GM18870 (cell line): Measurements from ENCODE around the gene DDX59.

Experiments
- ATAC-seq: cut with Tn5 transposase; IDR thresholded peaks from one replicate; pipeline ENCODE4 v1.9.1; 2021; ENCODE audit warnings: moderate library complexity; ENCODE audit not compliant: unreplicated experiment

The DDX59 gene

GRCh38 chr1:200669314-200670241 is at the start of gene DDX59:
Gene DDX59, minus strand, starts transcription at chr1:200669907. Its CDS starts 3,167 bp downstream, at chr1:200666740.
- ATAC-seq = peak; percentile 74

GRCh38 chr1:200714504-200715187 is 44.9 kb upstream of the DDX59 start:
- no peak for ATAC-seq

- no peak for ATAC-seq
Observed at GRCh38 chr1:200710166-200710565, 40.5 kb upstream of the DDX59 start.

- no peak for ATAC-seq
Observed at GRCh38 chr1:200708769-200709168, 39.1 kb upstream of the DDX59 start.

DNA sequence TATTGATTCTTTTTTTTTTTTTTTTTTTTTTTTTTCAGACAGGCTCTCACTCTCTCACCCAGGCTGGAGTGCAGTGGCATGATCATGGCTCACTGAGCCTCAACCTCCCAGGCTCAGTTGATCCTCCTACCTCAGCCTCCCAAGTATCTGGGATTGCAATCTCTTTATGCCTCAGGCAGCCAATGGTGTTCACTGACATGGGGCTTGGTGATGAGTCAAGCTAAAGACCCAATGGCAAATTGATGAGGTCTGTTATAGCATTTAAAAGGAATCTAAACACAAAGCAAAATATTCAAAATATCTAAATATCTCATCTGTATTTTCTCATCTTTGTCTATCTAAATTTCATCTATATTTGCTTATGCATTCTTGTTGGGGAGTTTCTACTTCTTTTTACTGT is 38.5 kb upstream of the DDX59 start:
- ATAC-seq = no peak

- no peak for ATAC-seq
Observed at GRCh38 chr1:200707116-200707515, 37.4 kb upstream of the DDX59 start.

- ATAC-seq = no peak
Observed at GRCh38 chr1:200706111-200706814, 36.6 kb upstream of the DDX59 start.

DNA sequence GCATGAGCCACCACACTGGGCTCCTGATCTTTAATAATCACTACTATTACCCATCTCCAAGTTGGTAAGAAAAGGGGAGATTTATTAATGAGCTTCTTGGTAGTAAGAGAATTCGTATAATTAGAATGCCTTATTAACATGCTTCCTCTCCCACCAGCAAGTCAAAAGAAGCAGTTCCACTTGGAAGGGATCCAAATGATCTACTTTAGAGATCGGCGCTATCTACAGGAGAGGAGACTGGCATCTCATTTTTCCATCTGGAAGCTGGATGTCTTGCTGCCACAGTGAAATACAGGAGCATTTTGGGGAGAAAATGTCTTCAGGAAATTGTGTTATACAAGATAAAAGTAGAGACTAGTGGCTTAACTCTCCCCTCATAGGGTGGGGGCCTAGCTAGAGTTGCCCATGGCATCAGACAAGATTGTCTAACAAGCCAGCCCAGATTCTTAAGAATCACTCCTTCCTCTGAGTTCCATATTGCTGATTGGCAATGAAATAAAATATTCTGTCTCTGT is 35.3 kb upstream of the DDX59 start:
- no peak for ATAC-seq

DNA sequence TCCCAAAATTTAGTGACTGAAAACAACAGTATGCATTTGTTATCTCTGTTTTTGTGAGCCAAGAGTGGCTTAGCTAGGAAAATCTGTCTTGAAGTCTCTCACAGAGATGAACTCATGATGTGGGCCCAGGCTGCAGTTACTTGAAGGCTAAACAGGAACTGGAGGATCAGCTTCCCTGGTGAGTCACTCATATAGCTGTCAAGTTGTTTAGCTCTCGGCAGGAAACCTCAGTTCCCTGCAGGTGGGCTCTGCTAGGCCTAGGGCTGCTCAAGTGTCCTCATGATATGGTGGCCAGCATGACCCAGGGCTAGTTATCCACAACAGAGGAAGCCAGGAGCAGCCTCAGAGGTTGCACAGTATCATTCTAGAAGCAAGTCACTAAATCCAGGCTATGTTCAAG is 30.2 kb upstream of the DDX59 start:
- no peak for ATAC-seq

- no peak for ATAC-seq
Observed at GRCh38 chr1:200694738-200695137, 25.0 kb upstream of the DDX59 start.

GRCh38 chr1:200693327-200693726 is 23.6 kb upstream of the DDX59 start:
- ATAC-seq = no peak

GRCh38 chr1:200692316-200692715 is 22.6 kb upstream of the DDX59 start:
- no peak for ATAC-seq

GRCh38 chr1:200686620-200687019 is 16.9 kb upstream of the DDX59 start:
- no peak for ATAC-seq

- ATAC-seq = no peak
Observed at GRCh38 chr1:200684015-200684414, 14.3 kb upstream of the DDX59 start.

DNA sequence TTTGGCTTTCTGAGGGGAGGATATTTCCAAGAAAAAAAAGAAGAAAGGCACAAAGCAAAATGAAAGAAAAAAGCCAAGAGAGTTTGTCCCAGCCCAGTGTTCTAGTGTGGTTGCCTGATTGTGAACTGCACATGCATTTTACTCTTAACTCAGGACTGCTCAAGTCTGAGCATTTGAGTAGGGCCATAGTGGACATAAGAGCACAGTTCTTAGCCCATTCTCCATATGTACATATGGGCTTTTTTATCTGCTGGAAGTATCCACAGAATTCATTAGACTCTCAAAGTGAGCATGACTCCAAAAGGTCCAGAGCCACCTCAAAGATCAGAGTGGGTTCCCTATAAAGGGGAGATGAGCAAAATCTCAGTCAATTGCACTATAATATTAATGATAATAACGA is 13.6 kb upstream of the DDX59 start:
- no peak for ATAC-seq

GRCh38 chr1:200681231-200681630 is 11.5 kb upstream of the DDX59 start:
- ATAC-seq = no peak

DNA sequence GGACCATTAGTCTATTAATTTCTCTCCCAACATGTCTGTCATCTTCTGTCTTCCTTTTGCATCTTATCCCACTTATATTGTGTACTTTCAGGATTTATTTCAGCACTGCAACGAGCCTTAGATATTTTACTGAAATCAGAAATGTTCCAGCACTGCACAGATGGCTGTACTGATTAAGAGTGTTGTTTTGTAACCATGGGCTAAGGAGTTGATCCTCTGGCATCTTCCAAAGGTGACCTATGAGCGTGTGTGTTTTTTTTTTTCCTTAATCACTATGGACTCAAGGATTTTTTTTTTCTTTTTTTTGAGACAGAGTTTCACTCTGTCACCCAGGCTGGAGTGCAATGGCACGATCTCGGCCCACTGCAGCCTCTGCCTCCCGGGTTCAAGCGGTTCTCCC is 7.1 kb upstream of the DDX59 start:
- ATAC-seq = no peak

- ATAC-seq = no peak
Observed at GRCh38 chr1:200675588-200675852, 5.8 kb upstream of the DDX59 start.

DNA sequence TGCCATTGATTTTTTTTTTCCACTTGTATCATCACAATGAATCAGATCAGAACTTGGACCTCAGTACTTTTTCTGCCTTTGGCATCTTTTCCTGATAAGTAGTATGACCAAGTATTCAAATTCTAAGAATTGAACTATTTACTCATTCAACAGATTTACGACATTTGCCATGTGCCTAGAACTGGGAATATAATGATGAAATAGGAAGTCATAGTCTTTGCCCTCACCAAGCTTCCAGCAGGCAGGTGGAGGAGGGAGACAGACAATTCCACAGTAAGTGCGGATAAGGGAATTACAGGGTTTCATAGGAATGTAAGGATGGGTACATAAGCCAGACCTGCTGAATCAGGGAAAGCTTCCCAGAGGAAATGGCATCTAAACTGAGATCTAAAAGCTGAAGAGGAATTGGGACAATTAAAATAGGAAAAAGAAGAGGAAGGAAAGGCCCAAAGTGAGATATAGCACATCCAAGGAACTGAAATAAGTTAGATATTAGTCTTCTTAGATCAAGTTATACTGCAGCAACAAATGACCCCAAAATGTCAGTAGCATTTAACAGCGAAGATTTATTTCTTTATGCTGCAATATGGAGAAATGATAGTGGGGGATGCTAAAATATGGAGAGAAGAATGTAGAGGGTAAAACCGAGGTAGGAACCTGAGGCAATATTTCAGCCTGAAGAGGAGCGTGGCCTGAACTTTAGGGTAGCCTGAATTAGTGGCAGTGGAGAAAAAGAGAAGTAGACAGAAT is 5.3 kb upstream of the DDX59 start:
- no peak for ATAC-seq

GRCh38 chr1:200673952-200674823 is 4.5 kb upstream of the DDX59 start:
- no peak for ATAC-seq
